Activated CD4-positive, alpha-beta memory T cell treated with anti-CD3 and anti-CD28 coated beads for 36 hours (primary cell): ENCODE measurements around the gene KAT6B. TPM values are rescaled to one million over a fixed set of nuclear protein-coding genes. Genes with fewer than 3 reads are reported as not detected.

Source experiments
- CTCF ChIA-PET: fragments of 350-600 bp; sonication (Branson Sonifier 250); formaldehyde crosslinking; loops from one replicate; lab custom pipeline; 2021; ENCODE audit warnings: antibody characterized with exemption, inconsistent platforms; lab: Charles Lee
- POLR2A ChIA-PET: fragments of 350-600 bp; sonication (Branson Sonifier 250); formaldehyde crosslinking; loops from one replicate; lab custom pipeline; 2021; ENCODE audit warnings: antibody characterized with exemption; lab: Charles Lee
- DNase-seq: peaks from one replicate; pipeline ENCODE4 v3.0.0-alpha.2; 2020
- H3K27ac Mint-ChIP-seq: one replicate; pipeline ENCODE4 v1.8.0; 2021; ENCODE audit warnings: mixed read lengths
- H3K27me3 Mint-ChIP-seq: one replicate; pipeline ENCODE4 v1.8.0; 2021; ENCODE audit warnings: mixed read lengths
- H3K36me3 Mint-ChIP-seq: one replicate; pipeline ENCODE4 v1.8.0; 2021; ENCODE audit warnings: mixed read lengths
- H3K4me1 Mint-ChIP-seq: one replicate; pipeline ENCODE4 v1.8.0; 2021; ENCODE audit warnings: low read depth, mixed read lengths
- H3K4me3 Mint-ChIP-seq: one replicate; pipeline ENCODE4 v1.8.0; 2021; ENCODE audit warnings: mild to moderate bottlenecking, mixed read lengths
- H3K9me3 Mint-ChIP-seq: one replicate; pipeline ENCODE4 v1.8.0; 2021; ENCODE audit warnings: mixed read lengths
- intact Hi-C: fragments of 100-400 bp; cut with micrococcal nuclease; formaldehyde crosslinking; loops from one replicate; pipeline ENCODE4 v1.15.1; 2023
- total RNA-seq, 2 experiments: library from RNA; stranded (reverse); gene quantifications; one replicate each; pipeline ENCODE4 v1.2.3, GENCODE V29; 2021

Gene KAT6B
- total RNA-seq, 2 experiments from 2014 or later = 17.4 to 20.5 TPM

DNA sequence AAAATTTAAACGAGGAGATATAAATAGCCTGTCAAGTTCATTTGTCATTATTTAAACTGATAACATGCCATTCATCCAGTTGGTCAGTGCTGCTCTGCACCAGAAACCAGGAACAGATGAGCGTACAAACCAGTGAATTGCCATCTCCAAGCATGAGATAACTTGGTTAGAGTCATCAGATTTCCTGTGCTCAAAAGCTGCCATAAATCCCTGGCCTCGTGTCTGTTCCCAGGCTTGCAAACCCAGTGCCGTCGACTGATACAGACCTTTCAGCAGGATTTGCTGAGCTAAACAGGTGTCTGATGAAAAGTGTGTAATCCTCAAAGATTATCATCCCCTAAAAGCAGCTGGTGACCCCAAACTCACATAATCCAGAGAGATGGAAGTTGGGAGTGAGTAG lies 189.0 kb downstream of the KAT6B start:
- ChIA-PET CTCF (no interaction called here), POLR2A (interaction anchor here (0.8 kb wide), 1 partner anchor 191 kb away, joined by 3 read pairs; no protein-coding TSS in a partner anchor)
- Mint-ChIP-seq H3K27ac (no peak overlapping the region), H3K9me3 (no peaks in the 10 kb centered on the region), H3K4me3 (no peak overlapping the region), H3K36me3 (no peaks in the 10 kb centered on the region), H3K27me3 (no peaks in the 10 kb centered on the region), H3K4me1 (peaks cover 33% of the 10 kb centered on the region)
- no peak for DNase-seq
- intact Hi-C loops = loop anchor here (5.0 kb wide), 1 partner anchor 278 kb away; no protein-coding TSS in a partner anchor

DNA sequence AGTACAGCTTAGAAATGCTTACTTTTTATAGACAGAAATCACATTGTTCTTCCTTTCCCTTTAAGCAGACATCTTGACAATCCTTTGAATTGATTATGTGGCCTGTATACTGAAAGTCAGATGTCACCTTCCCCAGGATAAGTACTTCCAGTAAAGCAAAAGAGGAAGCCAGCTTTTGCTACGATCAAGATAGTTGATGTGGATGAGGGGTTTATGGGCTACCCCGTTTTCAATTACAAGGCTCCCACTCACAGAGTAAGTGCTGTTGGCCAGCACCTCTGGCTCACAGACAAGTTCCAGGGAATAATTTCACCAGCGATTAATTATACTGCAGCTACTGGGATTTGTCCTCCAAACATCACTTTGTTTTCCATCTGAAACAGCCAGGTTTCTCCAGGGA lies 189.9 kb downstream of the KAT6B start:
- ChIA-PET POLR2A (interaction anchor here (0.8 kb wide), 1 partner anchor 192 kb away, joined by 3 read pairs; no protein-coding TSS in a partner anchor), CTCF (no interaction called here)
- Mint-ChIP-seq H3K36me3 (no peaks in the 10 kb centered on the region), H3K27ac (no peak overlapping the region), H3K9me3 (no peaks in the 10 kb centered on the region), H3K4me3 (no peak overlapping the region), H3K4me1 (peaks cover 33% of the 10 kb centered on the region), H3K27me3 (no peaks in the 10 kb centered on the region)
- no peak for DNase-seq
- intact Hi-C loops = loop anchor here (5.0 kb wide), 1 partner anchor 279 kb away; no protein-coding TSS in a partner anchor

DNA sequence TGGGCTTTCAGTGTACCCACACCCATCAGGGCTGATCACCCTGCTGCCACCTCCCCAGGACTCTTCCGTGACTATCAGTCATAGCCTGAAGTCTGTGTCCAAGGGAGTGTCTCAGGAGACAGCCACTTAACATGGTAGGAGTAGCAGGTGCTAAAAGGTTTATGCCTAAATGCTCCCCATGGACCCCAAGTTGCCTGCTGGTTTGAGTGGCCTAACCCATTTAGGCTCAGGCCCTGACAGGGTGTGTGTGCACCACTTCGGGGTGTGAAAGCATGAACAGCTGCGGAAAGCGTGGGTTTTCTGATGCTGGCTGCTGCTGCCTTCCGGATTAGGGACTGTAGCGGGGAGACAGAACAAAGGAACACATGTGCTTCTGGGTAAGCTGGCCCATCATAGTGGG lies 191.9 kb downstream of the KAT6B start:
- intact Hi-C loops = loop anchor here (5.0 kb wide), 1 partner anchor 281 kb away; no protein-coding TSS in a partner anchor
- Mint-ChIP-seq H3K27me3 (no peaks in the 10 kb centered on the region), H3K27ac (no peak overlapping the region), H3K9me3 (no peaks in the 10 kb centered on the region), H3K4me1 (peaks cover 28% of the 10 kb centered on the region), H3K4me3 (no peak overlapping the region), H3K36me3 (peaks cover 4% of the 10 kb centered on the region)
- POLR2A ChIA-PET = no interaction called here
- DNase-seq = no peak
- CTCF ChIA-PET = no interaction called here

DNA sequence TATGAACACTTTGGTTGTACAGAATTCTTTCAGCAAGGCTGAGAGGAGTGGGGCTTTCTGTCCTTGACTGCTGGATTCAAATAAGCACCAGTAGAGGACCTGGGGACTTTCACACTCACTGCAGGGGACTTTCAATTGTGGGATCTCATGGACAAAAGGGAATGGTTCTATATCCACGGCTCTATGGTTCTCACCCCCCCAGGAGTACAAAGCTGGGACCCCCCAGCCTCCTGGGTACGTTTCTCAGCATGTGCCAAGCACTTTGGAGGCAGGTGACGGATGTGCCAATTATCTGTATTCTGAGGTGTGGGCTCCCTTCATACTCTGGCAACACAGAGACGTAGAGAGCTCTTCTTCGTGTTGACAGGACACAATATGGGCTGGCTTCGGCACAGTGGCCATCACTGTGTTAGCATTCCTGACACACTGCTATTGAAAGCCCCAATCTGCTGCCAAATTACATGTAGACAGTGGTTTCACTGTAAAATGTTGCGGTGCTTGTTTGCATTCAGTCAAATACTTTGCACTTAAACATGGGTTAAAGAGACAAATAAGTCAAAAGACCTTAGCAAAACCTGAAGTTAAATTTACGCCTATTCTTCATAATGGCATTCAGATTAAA lies 192.4 kb downstream of the KAT6B start:
- H3K27ac Mint-ChIP-seq = no peak overlapping the region
- no peaks in the 10 kb centered on the region for H3K27me3 Mint-ChIP-seq
- ChIA-PET POLR2A (no interaction called here), CTCF (interaction anchor here (1.0 to 1.8 kb wide), 4 partner anchors 13 to 752 kb away, joined by 3 to 6 read pairs (median 4); no protein-coding TSS in a partner anchor)
- DNase-seq = no peak
- no peaks in the 10 kb centered on the region for H3K9me3 Mint-ChIP-seq
- H3K4me3 Mint-ChIP-seq = no peak overlapping the region
- intact Hi-C loops = loop anchor here (5.0 kb wide), 1 partner anchor 281 kb away; no protein-coding TSS in a partner anchor
- peaks cover 22% of the 10 kb centered on the region for H3K4me1 Mint-ChIP-seq
- peaks cover 4% of the 10 kb centered on the region for H3K36me3 Mint-ChIP-seq

DNA sequence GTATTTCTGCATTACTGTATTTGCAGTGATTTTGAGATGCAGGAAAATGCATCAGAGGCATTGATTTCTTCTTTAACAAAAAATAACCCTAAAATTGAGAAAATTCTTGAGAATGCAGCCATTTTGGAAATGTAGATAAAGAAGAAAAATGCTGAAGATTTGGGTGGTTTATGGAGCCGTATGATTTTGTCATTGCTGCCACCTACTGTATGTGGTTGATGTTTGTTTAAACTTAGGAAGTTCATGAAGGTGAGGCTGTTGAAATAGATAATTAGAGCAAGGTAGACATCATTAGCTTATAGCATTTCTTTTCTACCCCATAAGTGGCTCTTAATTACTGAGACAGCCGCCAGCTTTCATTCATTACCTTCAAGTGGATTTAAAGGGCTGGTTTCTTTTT lies 193.0 kb downstream of the KAT6B start:
- Mint-ChIP-seq H3K36me3 (peaks cover 4% of the 10 kb centered on the region), H3K4me3 (no peak overlapping the region), H3K9me3 (no peaks in the 10 kb centered on the region), H3K27ac (no peak overlapping the region), H3K4me1 (peaks cover 18% of the 10 kb centered on the region), H3K27me3 (no peaks in the 10 kb centered on the region)
- ChIA-PET CTCF (interaction anchor here (0.6 to 2.1 kb wide), 13 partner anchors 13 to 1140 kb away, joined by 3 to 12 read pairs (median 3); partner anchors contain the start of gene COMTD1), POLR2A (no interaction called here)
- DNase-seq = no peak
- intact Hi-C loops = loop anchor here (5.0 kb wide), 1 partner anchor 282 kb away; no protein-coding TSS in a partner anchor

DNA sequence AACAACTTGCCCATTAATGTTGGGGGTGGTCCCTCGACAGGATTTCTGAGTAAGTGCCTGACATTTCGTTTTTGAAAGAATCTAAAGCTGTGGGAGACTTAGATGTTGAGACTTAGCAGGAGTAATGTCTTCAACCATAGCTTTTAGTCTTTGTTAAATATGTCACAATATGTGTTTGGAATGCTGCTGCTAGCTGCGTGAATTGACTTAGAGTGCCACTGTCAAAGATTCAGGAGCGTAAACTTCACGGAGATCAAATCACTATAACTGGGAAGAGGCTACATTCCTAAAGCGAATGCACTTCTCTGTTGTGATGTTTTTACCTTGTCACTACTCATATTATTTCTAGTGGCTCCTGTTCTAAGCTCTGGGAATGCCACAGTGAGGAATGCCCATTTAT lies 193.8 kb downstream of the KAT6B start:
- Mint-ChIP-seq H3K9me3 (no peaks in the 10 kb centered on the region), H3K4me3 (no peak overlapping the region), H3K27me3 (no peaks in the 10 kb centered on the region), H3K36me3 (peaks cover 7% of the 10 kb centered on the region), H3K4me1 (peaks cover 12% of the 10 kb centered on the region), H3K27ac (no peak overlapping the region)
- no peak for DNase-seq
- CTCF ChIA-PET = interaction anchor here (0.7 to 2.1 kb wide), 12 partner anchors 12 to 1140 kb away, joined by 3 to 12 read pairs (median 4); partner anchors contain the start of gene COMTD1
- intact Hi-C loops = loop anchor here (5.0 kb wide), 3 partner anchors 77 to 598 kb away; partner anchors contain the start of gene COMTD1
- POLR2A ChIA-PET = no interaction called here

DNA sequence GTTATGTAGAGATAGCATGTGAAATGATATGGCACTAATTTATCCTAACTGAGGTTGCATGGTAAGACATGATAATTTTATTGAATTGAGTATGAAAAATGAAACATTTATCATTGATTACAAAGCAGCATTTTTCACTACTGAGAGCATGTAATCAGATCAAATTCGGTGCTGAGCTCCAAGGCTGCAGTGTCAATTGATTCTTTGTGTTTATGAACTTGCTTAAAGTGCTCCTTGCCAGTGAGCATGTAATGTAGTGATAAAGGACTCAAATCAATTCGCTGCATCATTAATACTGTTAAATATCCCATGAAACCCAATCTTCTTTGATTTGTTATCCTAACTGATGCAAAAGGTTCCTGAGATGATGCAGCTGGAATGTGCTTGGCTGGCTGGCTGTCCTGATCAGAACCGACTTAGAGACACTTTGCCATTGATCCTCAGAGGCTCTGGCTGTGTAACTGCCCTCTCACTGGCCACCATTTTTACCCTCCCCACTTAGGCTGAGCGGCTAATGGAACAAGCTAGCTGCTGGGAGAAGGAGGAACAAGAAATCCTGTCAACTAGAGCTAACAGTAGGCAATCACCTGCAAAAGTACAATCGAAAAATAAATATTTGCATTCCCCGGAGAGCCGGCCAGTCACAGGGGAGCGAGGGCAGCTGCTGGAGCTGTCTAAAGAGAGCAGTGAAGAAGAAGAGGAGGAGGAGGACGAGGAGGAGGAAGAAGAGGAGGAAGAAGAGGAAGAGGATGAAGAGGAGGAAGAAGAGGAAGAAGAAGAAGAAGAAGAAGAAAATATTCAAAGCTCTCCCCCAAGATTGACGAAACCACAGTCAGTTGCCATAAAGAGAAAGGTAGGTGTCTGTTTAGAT lies 195.2 kb downstream of the KAT6B start:
- Mint-ChIP-seq H3K9me3 (no peaks in the 10 kb centered on the region), H3K4me1 (peaks cover 10% of the 10 kb centered on the region), H3K27me3 (no peaks in the 10 kb centered on the region), H3K27ac (no peak overlapping the region), H3K36me3 (peaks cover 10% of the 10 kb centered on the region), H3K4me3 (no peak overlapping the region)
- intact Hi-C loops = loop anchor here (1.0 to 5.0 kb wide), 4 partner anchors 76 to 755 kb away; partner anchors contain the start of gene COMTD1
- DNase-seq = no peak
- ChIA-PET CTCF (interaction anchor here (0.8 to 2.1 kb wide), 14 partner anchors 8 to 778 kb away, joined by 3 to 12 read pairs (median 4); no protein-coding TSS in a partner anchor), POLR2A (no interaction called here)

DNA sequence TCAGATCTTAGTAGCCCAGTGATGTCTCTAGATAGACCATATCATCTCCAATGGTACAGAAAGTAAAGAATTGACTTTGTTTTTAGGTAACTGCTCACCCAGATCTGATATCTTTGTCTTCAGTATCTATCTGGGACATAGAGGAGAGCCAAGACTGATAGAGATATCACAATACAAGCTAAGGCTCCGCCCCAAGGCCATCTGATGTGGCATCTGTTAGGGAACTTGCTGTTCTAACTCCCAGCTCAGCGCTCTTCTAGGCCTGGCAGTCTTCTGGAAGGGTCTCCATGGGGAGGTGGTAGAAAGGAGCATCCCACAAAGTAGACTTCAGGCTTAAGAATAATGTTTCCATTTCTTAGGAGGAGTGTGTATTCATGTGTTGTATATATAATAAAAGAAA lies 196.7 kb downstream of the KAT6B start:
- CTCF ChIA-PET = interaction anchor here (1.1 to 2.1 kb wide), 4 partner anchors 10 to 755 kb away, joined by 3 to 10 read pairs (median 4); no protein-coding TSS in a partner anchor
- Mint-ChIP-seq H3K27ac (no peak overlapping the region), H3K4me3 (no peak overlapping the region), H3K4me1 (peaks cover 10% of the 10 kb centered on the region), H3K27me3 (no peaks in the 10 kb centered on the region), H3K9me3 (no peaks in the 10 kb centered on the region), H3K36me3 (peaks cover 11% of the 10 kb centered on the region)
- intact Hi-C loops = loop anchor here (5.0 kb wide), 3 partner anchors 74 to 601 kb away; partner anchors contain the start of gene COMTD1
- no peak for DNase-seq
- POLR2A ChIA-PET = no interaction called here

DNA sequence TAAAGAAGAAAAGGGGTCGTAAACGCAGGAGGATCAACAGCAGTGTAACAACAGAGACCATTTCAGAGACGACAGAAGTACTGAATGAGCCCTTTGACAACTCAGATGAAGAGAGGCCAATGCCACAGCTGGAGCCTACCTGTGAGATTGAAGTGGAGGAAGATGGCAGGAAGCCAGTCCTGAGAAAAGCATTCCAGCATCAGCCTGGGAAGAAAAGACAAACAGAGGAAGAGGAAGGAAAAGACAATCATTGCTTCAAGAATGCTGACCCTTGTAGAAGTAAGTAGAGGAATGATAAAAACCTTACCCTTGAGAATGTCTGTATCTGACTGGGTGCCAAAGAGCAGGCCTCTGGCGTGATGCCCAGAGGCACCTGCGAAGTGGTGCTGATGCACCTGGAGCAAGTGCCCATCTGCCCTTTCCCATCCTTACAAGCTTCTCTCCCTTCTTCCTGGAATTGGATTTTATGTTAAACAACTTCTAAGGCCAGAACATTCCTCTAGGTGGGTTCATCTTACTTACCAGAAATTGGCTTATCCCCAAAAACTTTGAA lies 198.6 kb downstream of the KAT6B start:
- Mint-ChIP-seq H3K27me3 (no peaks in the 10 kb centered on the region), H3K9me3 (no peaks in the 10 kb centered on the region), H3K27ac (no peak overlapping the region), H3K4me1 (peaks cover 10% of the 10 kb centered on the region), H3K36me3 (peaks cover 26% of the 10 kb centered on the region), H3K4me3 (no peak overlapping the region)
- ChIA-PET POLR2A (no interaction called here), CTCF (interaction anchor here (2.1 kb wide), 1 partner anchor 8 kb away, joined by 10 read pairs; no protein-coding TSS in a partner anchor)
- no peak for DNase-seq
- intact Hi-C loops = loop anchor here (5.0 kb wide), 3 partner anchors 72 to 603 kb away; partner anchors contain the start of gene COMTD1

DNA sequence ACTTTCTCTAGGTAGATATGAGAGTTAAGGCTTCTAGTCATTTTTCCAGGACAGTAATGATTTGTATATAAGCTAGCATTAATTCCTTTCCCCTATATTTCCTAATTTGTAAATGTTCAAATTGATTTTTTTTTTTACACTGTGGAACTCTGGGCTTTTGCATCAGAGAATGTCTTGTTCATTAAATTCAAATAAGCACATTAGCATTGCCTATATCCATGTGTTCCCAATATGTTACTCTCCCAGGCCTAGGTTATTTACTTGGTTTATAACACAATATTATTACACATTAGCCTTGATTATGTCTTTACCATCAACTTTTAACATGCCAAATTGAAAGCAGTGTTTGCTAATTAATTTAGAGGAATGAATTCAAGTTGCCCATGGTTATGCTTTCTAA lies 201.6 kb downstream of the KAT6B start:
- ChIA-PET CTCF (interaction anchor here (0.7 kb wide), 1 partner anchor 1977 kb away, joined by 4 read pairs; no protein-coding TSS in a partner anchor), POLR2A (no interaction called here)
- no peak for DNase-seq
- H3K36me3 Mint-ChIP-seq = peaks cover 31% of the 10 kb centered on the region
- H3K27me3 Mint-ChIP-seq = no peaks in the 10 kb centered on the region
- H3K4me3 Mint-ChIP-seq = no peak overlapping the region
- no peak overlapping the region for H3K27ac Mint-ChIP-seq
- H3K4me1 Mint-ChIP-seq = peaks cover 4% of the 10 kb centered on the region
- intact Hi-C loops = no loop called here
- H3K9me3 Mint-ChIP-seq = no peaks in the 10 kb centered on the region

DNA sequence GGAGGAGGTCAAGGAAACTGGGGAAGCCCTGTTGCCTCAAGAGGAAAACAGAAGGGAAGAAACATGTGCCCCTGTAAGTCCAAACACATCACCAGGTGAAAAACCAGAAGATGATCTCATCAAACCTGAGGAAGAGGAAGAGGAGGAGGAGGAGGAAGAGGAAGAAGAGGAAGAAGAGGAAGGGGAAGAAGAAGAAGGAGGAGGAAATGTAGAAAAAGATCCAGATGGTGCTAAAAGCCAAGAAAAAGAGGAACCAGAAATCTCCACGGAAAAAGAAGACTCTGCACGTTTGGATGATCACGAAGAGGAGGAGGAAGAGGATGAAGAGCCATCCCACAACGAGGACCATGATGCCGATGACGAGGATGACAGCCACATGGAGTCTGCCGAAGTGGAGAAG lies 202.3 kb downstream of the KAT6B start:
- CTCF ChIA-PET = no interaction called here
- Mint-ChIP-seq H3K27me3 (no peaks in the 10 kb centered on the region), H3K9me3 (no peaks in the 10 kb centered on the region), H3K4me1 (peaks cover 10% of the 10 kb centered on the region), H3K27ac (no peak overlapping the region), H3K4me3 (no peak overlapping the region), H3K36me3 (peaks cover 31% of the 10 kb centered on the region)
- POLR2A ChIA-PET = no interaction called here
- intact Hi-C loops = no loop called here
- DNase-seq = no peak
